CD4-positive, alpha-beta T cell treated with Interleukin-15 for 4 hours (primary cell): ENCODE results near the gene FBXL17.

Source experiments
- DNase-seq: peaks from one replicate; pipeline ENCODE4 v3.0.0-alpha.2; 2020; ENCODE audit warnings: low spot score

The FBXL17 gene

GRCh38 chr5:107858788-107859187, 523.1 kb downstream of the FBXL17 start:
- no peak for DNase-seq

GRCh38 chr5:107858324-107858723, 523.6 kb downstream of the FBXL17 start:
- no peak for DNase-seq

DNA sequence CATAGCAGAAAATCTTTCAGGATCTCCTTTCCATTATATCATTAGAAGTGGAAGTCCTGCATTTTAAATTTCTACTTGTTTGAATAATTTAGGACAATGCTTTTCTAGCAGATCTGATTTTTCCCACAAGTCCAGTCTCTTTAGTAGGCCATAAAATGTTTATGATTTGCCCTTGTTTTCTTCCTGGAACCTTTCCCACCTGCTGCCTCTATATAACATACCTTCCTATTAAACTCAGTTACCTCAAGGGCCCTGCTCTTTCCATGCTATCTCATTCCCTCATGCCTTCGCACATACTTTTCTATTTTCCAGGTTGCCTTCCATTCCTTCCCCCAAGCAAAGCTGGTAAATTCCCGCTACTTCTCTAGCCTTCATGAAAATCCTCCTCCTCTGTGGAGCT, 524.1 kb downstream of the FBXL17 start:
- no peak for DNase-seq

- no peak for DNase-seq
These were observed 526.7 kb downstream of the FBXL17 start for GRCh38 chr5:107855171-107855570.

- no peak for DNase-seq
These were observed 528.2 kb downstream of the FBXL17 start for GRCh38 chr5:107853696-107854095.

GRCh38 chr5:107853031-107853430, 528.9 kb downstream of the FBXL17 start:
- DNase-seq: no peak

DNA sequence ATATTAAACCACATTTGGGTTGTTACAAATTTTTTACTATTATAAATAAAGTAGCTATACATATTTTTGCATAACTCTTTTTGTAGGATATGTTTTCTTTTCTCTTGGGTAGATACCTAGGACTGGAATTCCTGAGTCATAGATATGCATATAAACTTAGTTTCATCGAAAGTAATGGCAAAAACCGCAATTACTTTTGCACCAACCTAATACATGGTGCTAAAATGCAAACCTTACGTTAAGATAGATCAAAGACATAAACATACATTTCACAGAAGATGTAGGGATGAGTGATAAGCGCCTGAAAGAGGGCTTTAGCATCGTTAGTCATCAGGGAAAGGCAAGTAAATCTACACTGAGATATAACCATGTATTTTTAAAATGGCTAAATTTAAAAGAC, 532.8 kb downstream of the FBXL17 start:
- DNase-seq: no peak

GRCh38 chr5:107840592-107840991, 541.3 kb downstream of the FBXL17 start:
- DNase-seq: no peak

DNA sequence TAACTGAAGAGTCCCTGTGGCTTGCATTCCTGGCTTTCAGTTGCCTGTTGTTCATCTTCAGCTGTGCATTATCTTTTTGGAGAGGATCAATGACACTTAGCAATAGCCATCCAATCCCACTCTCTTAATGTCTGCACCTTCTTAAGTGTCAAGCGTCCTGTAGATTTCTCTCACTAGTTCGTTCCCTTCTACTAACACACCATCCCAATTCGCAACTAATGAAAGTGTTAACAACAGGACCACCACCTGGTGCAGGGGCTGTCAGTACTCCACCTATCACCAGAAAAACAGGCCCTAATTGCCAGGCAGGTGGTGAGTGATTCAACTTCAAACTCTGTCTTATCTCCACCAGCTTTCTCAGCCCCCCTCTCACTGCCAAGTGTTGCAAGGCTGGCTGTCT, 541.7 kb downstream of the FBXL17 start:
- no peak for DNase-seq

DNA sequence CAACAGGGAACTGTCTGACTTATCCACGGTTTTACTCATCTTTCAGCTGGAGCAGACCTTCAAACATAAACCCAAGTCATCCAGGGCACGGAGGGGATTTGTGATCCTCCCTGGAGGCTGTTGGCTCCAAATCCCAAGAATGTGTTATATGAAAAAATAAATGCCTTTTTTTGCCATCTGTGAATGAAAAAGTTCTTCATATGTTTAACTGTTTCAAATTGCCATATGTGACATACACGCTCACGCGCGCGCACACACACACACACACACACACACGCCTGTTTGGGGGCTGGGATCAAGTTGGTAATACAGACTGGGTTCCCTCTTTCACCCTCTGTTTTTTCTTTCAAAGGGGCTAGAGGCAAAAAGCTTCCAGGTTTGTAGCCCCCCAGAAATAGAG, 546.8 kb downstream of the FBXL17 start:
- no peak for DNase-seq

GRCh38 chr5:107832746-107833145, 549.2 kb downstream of the FBXL17 start:
- no peak for DNase-seq

GRCh38 chr5:107831612-107832395, 550.1 kb downstream of the FBXL17 start:
- DNase-seq: no peak

GRCh38 chr5:107830750-107831149, 551.1 kb downstream of the FBXL17 start:
- no peak for DNase-seq

- no peak for DNase-seq
These were observed 555.4 kb downstream of the FBXL17 start for GRCh38 chr5:107826311-107827000.

- DNase-seq: no peak
These were observed 557.1 kb downstream of the FBXL17 start for GRCh38 chr5:107824821-107825220.

DNA sequence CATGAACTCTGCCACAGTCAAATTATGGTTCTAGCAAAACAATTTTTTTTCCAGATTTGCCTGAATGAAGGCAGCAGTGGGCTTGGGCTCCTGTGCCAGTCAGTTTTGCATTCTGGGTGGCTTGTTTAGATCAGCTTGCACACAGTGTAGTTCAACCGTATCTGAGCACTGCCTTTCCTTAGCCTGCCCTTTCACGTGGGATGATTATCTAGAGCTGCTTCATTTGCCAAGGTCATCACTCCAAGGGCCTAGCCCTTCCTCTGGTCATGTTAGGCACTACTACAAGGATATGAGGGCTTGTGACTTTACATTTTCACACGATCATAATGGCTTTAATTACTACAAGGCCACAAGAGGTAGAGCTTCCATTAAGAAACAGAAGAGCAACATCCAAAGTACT, 560.6 kb downstream of the FBXL17 start:
- no peak for DNase-seq

GRCh38 chr5:107820429-107820828, 561.5 kb downstream of the FBXL17 start:
- no peak for DNase-seq

DNA sequence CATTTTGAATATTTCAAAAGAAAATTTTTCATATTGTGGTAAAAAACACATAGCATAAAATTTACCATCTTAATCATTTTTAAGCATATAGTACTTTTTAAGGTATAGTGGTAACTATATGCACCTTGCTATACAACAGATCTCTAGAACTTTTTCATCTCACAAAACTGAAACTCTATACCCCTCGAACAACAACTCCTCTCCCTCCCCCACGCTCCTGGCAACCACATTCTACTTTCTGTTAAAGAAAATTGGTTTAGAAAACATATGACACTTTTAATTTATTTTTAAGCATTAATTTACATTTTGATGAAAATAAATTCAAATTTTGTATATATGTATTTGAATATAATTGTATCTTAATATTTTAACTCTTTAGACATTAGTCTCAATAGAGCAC, 563.9 kb downstream of the FBXL17 start:
- DNase-seq: no peak

DNA sequence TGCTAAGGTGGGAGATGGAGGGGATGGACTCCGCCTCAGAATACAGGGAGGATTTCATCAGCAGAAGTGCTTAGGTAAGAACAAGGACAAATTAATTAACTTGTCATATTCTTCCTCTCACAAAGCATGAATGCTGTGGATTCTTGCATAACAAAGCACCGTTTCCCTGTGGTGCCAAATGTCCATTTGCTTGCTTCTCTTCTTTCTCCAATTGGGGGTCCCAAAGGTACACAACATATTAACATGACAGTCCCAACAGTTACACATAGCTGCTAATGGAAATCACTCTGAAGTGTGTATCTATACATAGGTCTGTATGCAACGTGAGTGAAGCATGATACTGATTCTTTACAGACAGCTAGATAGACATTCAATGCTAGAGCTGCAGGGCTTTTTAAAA, 564.5 kb downstream of the FBXL17 start:
- DNase-seq: no peak

- DNase-seq: no peak
These were observed 566.8 kb downstream of the FBXL17 start for GRCh38 chr5:107815109-107815508.

DNA sequence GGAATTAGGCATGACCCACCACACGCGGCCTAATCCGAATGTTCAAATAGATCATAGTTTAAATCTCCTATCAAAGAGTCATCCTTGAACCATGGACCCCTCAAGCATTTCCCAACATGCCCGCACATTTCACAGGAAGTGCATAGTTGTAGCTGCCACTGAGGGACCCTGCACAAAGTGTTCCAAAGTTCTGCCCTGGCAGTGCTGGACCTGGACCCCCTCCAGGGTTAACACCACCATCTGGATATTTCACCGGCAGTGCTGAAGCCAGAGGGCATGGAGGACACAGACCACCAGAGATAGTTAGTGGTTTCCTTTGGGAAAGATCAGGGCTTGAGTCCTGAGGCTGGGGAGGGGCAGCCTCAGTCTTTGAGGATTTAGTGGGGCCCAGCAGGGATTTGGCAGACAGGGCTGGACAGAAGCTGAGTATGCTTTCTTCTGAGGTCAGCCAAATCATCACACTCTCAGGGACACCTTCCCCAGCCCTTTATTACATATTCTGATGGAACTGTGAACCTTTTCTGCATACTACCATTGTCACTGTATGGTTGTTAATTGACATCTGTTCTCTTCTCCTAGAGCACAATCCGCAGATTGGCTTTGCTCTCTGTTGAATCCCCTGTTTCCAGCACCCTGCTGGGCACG, 567.6 kb downstream of the FBXL17 start:
- DNase-seq: no peak

- DNase-seq: no peak
These were observed 568.3 kb downstream of the FBXL17 start for GRCh38 chr5:107813559-107813958.

GRCh38 chr5:107812570-107813141, 569.2 kb downstream of the FBXL17 start:
- no peak for DNase-seq
